Limb (tissue), 2 donors: Measurements from ENCODE around the gene C15orf39.

Experiments
- DNase-seq, 2 donors: peaks; one replicate each; pipeline ENCODE4 v3.0.0-alpha.2; 2016; ENCODE audit errors: extremely low spot score in 2 of 2

Gene C15orf39

DNA sequence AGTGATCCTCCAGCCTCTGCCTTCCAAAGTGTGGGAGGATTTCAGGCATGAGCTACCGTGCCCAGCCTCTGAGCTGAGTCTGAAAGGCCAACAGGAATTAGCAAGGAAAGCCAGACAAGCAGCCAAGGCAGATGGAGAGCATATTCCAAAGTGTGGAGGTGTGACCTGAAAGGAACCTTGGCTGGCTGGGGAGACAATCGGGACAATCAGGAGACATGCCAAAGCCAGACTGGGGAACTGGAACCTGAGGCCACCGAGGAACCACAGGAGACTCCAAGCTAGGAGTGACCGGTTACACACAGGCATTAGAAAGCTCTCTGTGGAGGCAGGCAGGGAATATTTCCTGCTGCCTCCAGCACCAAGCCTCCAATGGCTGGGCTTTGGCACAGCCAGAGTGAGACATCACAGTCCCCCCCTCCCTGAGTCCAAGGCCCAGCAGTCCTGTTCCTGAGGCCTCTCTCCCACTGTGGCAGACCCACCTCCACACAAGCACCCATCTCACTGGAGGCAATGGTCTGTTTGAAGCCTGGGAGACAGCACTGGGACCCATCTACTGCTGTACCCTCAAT lies 4.5 kb upstream of the C15orf39 start:
- DNase-seq: no peak

DNA sequence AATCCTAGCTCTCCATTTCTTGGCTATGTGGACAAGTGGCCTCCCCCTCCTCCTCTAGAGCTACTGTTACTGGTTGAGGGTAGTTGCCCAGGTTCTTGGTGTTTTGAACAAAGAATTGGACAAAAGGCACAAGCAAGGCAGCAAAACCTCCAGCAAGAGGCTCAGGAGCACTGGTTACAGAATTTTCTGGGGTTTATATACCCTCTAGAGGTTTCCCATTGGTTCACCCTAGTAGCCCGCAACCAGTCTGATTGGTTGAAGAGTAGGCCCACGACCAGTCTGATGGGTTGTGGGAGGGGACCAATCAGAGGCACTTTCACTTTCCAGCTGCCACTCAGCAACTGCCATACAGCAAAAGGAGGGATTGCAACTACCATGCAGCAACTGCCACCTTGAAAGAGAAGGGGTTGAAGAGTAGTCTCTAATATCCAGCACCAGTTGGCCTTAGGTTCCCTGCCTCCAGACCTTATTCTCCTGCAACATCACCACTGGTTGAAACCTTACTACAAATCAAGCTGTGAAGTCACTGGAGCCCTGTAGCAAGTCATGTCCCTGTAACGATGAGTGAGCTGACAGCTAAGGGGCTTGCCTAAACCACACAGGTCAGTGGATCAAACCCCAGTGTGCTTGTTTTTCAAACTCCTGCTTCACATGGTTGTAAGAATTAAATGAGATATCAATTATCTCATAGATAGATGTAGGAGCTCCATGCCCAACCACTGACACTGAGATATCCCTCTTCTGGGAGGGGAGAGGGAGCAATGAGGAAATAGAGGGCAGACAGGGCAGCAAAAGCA lies 2.9 kb upstream of the C15orf39 start:
- DNase-seq: no peak

DNA sequence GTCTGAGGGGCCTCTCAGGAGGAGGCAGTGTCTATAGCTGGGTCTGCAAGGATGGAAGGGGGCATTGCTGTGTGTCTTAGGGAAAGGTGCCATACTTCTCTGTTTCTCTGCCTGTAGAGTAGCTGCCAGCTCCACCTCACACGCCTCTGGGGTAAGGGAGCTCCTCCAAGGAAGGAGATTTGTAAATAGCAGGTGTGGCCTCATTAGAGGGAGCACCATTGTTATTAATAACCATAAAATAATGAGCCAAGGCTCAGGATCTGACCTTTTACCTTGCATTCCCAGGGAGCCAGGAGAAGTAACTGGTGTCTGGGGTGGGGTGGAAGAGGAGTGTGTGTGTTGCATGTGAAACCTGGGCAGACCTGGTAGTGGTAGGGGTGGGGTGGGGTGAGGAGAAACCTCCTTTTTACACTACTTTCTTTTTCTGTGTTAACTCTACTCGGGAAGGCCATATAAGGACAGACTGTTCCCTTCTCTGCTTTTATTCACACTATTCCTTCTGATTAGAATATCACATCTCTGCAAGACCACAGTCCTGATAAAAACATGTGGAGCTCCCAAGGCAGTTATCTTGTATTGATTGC lies 2.2 kb upstream of the C15orf39 start:
- no peak for DNase-seq

- no peak for DNase-seq
These were observed 1.3 kb upstream of the C15orf39 start for GRCh38 chr15:75200391-75200764.

DNA sequence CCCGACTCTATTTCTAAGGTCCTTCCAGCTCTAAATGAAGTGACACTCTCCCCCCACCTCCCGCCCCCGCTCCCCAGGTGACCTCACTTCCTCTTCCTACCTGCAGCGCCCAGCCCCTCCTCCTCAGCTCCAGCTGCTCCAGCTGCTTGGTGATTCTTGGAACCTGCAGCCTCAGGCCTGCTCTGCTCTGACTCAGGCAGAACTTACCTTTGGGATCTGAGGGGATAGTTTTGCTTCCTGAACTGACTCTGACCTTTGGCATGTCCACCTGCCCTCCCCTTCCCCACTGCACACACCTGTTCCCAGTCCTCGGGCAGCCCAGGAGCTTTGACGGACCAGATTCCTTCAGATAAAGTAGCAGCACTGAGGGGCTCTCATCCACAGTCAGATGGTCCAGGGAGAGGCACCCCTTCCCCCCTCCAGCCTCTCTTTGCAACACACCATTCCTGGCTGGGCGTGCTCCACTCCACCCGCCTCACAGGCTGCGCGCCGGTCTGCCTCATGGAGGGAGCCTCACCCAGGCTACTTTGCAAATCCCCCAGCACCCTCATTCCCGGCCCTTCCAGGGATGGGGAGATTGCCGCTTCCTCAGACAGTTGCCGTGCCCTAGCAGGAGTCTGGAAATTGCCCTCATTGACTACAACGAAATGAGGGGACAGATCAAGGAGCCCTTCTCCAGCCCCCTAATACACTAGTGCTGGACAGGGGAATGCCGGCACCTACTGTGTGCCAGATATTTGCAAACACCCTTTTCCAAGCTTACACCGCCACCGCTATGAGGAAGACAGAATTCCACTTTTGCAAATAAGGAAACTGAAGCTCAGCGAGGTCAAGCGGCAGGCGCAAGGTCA lies 692 bp upstream of the C15orf39 start:
- peak in 1 of 2 donors; percentile 50 for DNase-seq

DNA sequence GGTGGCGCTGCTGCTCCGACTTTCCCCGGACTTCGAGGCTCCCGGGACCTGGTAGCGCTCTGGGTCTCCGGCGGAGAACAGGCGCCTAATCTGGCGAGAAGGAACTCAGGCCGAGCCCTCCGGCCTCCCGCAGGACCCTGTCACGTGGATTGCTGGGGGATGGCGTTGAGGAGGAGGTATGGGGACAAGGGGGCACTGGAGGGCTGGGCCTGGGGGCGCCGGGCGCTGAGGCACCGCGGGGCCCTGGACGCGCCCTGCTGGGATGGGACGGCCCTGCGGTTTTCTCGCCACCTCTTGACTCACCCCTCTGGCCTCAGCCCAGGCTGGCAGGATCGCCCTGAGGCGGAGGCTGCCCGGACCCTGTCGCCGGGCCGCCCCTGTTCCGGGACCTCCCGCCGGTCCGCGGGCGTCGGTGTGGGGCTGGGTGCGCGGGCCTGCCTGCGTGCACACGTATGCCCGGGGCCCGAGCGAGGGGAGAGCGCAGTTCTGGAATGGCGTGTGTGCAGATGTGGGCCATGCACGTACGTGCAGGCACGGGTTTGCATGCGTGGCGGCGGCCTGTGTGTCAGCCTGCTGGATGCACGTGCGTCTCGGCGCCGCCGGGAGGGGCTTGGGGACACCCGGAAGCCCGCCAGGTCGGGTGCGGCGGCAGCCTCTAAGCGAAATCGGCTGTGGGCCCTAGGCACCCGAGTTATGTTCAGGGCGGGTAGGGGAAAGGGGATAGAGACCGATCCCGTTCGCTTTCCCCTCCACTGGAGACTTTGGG lies 752 bp downstream of the C15orf39 start:
- peak; percentile 68 to 83 for DNase-seq

- peak in 1 of 2 donors; percentile 51 for DNase-seq
These were observed 1.6 kb downstream of the C15orf39 start for GRCh38 chr15:75203017-75203907.

- DNase-seq: no peak
These were observed 2.2 kb downstream of the C15orf39 start for GRCh38 chr15:75203908-75204263.

DNA sequence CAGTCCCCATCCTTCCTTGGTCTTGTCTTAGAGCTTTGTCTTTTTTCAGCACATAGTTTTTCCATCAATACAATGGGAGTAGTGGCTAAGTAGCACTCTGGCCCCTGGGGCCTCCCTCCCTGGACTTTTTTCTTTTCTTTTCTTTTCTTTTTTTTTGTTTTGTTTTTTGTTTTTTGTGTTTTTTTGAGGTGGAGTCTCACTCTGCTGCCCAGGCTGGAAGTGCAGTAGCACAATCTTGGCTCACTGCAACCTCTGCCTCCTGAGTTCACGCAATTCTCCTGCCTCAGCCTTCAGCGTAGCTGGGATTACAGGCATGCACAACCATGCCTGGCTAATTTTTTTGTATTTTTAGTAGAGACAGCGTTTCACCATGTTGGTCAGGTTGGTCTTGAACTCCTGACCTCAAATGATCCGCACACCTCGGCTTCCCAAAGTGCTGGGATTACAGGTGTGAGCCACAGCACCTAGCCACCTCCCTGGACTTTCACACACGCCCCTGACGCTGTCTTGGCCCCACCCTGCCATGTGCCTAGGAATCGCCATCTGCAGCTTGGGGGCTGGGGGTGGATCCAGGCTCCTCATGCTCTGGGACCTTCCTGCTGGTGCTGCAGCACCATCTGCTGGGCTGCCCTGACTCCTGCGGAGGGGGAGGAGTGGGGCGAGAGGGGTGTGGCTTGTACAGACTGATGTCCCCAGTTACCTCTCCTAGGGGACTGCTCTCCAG lies 2.8 kb downstream of the C15orf39 start:
- DNase-seq: peak; percentile 82 to 89

DNA sequence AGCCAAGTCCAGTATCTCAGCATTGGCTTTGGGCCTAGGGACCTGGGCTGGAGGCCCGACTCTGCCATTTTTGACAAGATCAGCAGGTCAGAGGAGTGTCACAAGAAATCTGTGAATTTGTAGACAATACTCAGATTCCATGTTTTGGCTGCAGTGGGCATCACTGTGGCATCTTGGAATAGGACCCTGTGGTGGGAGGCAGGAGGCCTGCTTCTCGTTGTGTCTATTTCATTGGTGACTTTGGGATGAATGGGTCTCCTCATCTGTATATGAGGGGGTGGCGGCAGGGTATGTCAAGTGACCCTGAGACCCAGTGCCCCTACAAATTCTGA lies 3.3 kb downstream of the C15orf39 start:
- DNase-seq: no peak

DNA sequence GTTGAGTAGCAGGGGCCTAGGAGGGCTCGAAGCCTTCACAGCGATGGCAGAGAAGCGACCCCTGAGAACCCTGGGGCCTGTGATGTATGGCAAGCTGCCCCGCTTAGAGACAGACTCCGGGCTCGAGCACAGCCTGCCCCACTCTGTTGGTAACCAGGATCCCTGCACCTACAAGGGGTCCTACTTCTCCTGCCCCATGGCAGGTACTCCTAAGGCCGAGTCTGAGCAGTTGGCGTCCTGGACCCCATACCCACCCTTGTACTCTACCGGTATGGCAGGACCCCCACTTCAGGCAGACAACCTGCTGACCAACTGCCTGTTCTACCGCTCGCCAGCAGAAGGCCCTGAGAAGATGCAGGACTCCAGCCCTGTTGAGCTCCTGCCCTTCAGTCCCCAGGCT lies 4.3 kb downstream of the C15orf39 start:
- no peak for DNase-seq

DNA sequence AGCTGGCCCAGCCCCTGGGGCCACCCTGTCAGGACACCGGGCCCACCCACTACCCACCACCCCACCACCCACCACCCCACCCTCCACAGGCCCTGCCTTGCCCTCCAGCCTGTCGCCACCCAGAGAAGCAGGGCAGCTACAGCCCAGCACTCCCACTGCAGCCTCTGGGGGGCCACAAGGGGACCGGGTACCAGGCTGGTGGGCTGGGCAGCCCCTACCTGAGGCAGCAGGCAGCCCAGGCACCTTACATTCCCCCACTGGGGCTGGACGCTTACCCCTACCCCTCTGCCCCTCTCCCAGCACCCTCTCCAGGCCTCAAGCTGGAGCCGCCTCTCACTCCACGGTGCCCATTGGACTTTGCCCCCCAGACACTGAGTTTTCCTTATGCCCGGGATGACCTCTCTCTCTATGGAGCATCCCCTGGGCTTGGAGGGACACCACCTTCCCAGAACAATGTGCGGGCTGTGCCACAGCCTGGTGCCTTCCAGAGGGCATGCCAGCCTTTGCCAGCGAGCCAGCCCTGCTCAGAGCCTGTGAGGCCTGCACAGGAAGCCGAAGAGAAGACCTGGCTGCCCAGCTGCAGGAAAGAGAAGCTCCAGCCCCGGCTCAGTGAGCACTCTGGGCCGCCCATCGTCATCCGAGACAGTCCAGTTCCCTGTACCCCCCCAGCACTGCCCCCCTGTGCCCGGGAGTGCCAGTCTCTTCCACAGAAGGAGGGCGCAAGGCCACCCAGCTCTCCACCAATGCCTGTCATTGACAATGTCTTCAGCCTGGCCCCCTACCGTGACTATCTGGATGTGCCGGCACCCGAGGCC lies 5.3 kb downstream of the C15orf39 start:
- DNase-seq: no peak

- no peak for DNase-seq
These were observed 6.2 kb downstream of the C15orf39 start for GRCh38 chr15:75207618-75208500.

- DNase-seq: no peak
These were observed 7.0 kb downstream of the C15orf39 start for GRCh38 chr15:75208501-75209288.

DNA sequence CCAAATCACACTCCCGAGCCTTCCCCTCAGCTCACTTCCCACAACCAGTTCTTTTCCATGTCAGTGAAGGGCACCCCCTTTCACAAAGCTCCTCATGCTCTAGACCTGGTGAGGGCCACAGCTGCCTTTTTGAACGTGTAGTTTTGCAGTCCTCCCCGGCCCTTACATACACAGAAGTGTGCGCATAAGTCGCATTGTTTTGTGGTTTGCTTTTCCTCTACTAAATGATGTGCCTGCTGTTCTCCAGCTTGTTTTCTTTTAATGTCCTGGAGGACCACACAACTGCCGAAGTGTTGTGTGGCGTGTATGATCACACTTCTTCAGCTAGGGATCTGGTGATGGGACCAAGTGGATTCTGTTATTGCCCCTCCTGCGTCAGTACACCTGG lies 7.6 kb downstream of the C15orf39 start:
- DNase-seq: no peak

- no peak for DNase-seq
These were observed 9.1 kb downstream of the C15orf39 start for GRCh38 chr15:75210811-75211230.
